Neural crest cell (in vitro differentiated cells): Measurements from ENCODE around the gene AIRE. TPM values are rescaled to one million over a fixed set of nuclear protein-coding genes. Genes with fewer than 3 reads are reported as not detected.

Experiments
- DNase-seq: peaks from one replicate; pipeline ENCODE4 v3.0.0; 2021; ENCODE audit warnings: low read depth, mixed read lengths, low spot score
- H3K27ac Mint-ChIP-seq: one replicate; pipeline ENCODE4 v1.8.0; 2021; ENCODE audit warnings: mild to moderate bottlenecking, mixed read lengths; ENCODE audit not compliant: unreplicated experiment
- H3K27me3 Mint-ChIP-seq: 2 replicates; pipeline ENCODE4 v1.8.0; 2021; ENCODE audit warnings: low read depth, mild to moderate bottlenecking, mixed read lengths
- H3K36me3 Mint-ChIP-seq: 2 replicates; pipeline ENCODE4 v1.8.0; 2021; ENCODE audit warnings: low read depth, mild to moderate bottlenecking, mixed read lengths
- H3K4me1 Mint-ChIP-seq: 2 replicates; pipeline ENCODE4 v1.8.0; 2021; ENCODE audit warnings: mixed read lengths
- H3K4me3 Mint-ChIP-seq: one replicate; pipeline ENCODE4 v1.8.0; 2021; ENCODE audit warnings: mild to moderate bottlenecking, mixed read lengths
- H3K9me3 Mint-ChIP-seq: 2 replicates; pipeline ENCODE4 v1.8.0; 2021; ENCODE audit warnings: mixed read lengths
- total RNA-seq: library from RNA; stranded (reverse); gene quantifications from 2 replicates; pipeline ENCODE4 v1.2.1, GENCODE V29; 2021
- TF ChIP-seq, protein P1 (sequence below): fragments of 200-600 bp; sonication (generic); conservative IDR thresholded peaks from 2 replicates; pipeline ENCODE4 v1.5.0; 2021; ENCODE audit warnings: antibody characterized with exemption, mild to moderate bottlenecking

Gene AIRE
- total RNA-seq, 1 donor from 2014 or later = not detected

DNA sequence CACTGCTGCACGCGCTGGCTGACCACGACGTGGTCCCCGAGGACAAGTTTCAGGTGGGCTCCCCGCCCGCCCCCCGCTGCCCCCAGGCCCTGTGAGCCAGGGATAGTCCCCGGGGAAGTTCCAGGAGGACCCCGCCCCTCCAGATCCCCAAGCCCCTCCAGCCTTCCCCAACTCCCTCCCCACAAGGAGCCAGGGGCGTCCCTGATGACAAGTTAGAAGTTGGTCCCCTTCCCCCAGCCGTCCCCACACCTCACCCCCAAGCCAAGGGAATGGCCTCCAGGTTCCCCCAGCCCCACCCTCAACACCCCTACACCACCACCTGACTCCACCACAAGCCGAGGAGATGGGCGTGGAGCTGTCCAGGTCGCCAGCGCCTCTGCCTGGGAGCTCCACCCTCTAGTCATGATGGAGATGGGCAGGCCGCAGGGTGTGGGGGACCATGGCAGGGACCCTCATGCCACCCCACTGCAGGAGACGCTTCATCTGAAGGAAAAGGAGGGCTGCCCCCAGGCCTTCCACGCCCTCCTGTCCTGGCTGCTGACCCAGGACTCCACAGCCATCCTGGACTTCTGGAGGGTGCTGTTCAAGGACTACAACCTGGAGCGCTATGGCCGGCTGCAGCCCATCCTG lies 525 bp downstream of the AIRE start:
- TF ChIP-seq, protein P1, sequence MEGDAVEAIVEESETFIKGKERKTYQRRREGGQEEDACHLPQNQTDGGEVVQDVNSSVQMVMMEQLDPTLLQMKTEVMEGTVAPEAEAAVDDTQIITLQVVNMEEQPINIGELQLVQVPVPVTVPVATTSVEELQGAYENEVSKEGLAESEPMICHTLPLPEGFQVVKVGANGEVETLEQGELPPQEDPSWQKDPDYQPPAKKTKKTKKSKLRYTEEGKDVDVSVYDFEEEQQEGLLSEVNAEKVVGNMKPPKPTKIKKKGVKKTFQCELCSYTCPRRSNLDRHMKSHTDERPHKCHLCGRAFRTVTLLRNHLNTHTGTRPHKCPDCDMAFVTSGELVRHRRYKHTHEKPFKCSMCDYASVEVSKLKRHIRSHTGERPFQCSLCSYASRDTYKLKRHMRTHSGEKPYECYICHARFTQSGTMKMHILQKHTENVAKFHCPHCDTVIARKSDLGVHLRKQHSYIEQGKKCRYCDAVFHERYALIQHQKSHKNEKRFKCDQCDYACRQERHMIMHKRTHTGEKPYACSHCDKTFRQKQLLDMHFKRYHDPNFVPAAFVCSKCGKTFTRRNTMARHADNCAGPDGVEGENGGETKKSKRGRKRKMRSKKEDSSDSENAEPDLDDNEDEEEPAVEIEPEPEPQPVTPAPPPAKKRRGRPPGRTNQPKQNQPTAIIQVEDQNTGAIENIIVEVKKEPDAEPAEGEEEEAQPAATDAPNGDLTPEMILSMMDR = no peak
- Mint-ChIP-seq H3K36me3 (no peaks in the 10 kb centered on the region), H3K4me3 (no peak overlapping the region), H3K27me3 (no peaks in the 10 kb centered on the region), H3K27ac (no peak overlapping the region), H3K4me1 (no peaks in the 10 kb centered on the region), H3K9me3 (no peaks in the 10 kb centered on the region)
- DNase-seq = no peak

DNA sequence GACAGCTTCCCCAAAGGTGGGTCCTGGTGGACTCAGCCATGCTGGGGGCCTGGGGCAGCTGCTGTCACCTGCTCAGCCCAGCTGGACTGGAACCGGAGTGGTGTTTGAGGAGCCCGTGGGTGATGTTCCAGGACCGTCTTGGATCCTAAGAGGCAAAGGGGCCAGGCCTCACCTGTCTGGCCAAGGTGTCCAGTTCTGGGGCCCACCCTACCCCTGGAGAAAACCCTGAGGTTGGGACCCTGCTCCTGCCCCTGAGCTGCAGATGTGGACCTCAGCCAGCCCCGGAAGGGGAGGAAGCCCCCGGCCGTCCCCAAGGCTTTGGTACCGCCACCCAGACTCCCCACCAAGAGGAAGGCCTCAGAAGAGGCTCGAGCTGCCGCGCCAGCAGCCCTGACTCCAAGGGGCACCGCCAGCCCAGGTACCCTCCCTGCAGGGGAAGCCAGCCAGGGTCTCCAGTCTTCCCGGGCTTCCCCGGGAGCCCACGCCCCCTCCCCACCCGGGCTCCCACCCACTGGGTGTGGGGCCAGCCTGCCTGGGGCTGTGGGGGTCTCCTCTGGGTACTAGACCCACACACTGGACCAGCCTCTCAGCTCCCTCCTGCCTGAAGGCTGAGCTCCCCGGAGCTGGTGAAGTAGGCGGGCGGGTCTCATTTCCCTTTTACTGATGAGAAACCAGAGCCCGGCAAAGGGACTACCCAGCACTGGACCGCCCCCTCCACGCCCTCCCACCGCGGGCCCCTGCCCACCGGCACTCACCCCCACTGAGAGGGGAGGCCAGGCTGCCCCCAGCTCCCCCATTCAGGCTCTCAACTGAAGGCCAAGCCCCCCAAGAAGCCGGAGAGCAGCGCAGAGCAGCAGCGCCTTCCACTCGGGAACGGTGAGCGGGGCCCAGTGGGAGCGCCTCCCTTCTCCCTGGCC lies 1.3 kb downstream of the AIRE start:
- DNase-seq = no peak
- TF ChIP-seq, protein P1 = no peak
- H3K27me3 Mint-ChIP-seq = no peaks in the 10 kb centered on the region

DNA sequence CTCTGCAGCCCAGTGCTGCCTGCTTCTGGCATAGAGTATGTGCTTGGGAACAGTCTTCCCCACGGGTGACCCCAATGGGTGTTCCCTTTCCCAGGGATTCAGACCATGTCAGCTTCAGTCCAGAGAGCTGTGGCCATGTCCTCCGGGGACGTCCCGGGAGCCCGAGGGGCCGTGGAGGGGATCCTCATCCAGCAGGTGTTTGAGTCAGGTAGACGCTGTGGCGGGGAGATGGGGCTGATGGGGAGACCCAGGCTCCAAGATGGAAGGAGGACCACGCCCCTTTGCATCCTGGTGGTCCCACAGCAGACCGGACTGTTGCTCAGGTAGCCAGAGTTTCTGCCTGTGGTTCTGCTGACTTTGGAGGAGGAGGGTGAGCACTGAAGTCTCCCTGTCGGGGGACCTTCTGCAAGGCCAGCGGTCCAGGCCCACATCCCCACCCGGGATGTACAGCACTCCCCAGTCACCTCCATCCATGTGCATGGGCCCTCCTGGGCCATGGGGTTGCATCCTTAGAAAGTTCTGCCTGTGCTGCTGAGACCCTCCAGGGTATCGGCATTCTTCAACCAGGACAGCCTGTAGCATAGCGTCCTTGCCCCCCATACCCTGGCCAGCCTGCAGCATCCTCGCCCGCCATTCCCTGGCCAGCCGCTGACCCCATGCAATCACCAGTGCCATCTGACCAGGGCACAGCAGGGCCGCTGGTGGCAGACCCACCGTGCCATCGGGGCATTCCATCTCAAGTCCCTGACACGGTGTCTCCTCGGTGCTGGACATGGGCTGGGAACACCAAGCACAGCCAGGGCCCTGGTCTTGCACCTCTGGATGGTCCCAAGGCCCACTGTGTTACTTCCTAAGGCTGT lies 2.8 kb downstream of the AIRE start:
- Mint-ChIP-seq H3K27ac (no peak overlapping the region), H3K9me3 (no peaks in the 10 kb centered on the region), H3K27me3 (no peaks in the 10 kb centered on the region), H3K36me3 (no peaks in the 10 kb centered on the region), H3K4me3 (no peak overlapping the region), H3K4me1 (no peaks in the 10 kb centered on the region)
- DNase-seq = no peak
- TF ChIP-seq, protein P1 = no peak

More for the DNA sequence above, 1.3 kb downstream of the AIRE start:
- Mint-ChIP-seq H3K36me3 (no peaks in the 10 kb centered on the region), H3K9me3 (no peaks in the 10 kb centered on the region), H3K27ac (no peak overlapping the region), H3K4me1 (no peaks in the 10 kb centered on the region), H3K4me3 (no peak overlapping the region)

DNA sequence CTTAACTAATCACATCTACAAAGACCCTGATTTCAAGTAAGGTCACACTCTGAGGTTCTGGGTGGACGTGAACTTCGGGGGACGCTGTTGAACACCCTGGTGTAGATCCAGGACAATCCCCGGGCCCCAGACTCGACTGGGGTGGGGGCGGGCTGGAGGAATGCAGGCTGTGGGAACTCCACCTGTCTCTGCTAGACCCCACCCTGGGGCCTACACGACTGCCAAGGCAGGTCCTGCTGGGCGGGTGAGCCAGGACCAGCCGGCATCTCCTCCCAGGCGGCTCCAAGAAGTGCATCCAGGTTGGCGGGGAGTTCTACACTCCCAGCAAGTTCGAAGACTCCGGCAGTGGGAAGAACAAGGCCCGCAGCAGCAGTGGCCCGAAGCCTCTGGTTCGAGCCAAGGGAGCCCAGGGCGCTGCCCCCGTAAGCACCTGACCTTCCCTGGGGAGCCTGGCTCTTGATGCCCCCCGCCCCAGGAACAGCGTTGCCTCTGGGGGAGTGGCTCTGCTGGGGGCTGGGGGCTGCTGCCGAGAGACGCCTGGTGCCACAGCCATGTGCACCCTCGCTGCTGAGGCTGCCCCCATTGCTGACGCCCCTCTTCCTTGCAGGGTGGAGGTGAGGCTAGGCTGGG lies 3.8 kb downstream of the AIRE start:
- DNase-seq = no peak
- H3K27ac Mint-ChIP-seq = no peak overlapping the region
- no peaks in the 10 kb centered on the region for H3K27me3 Mint-ChIP-seq
- H3K4me3 Mint-ChIP-seq = no peak overlapping the region
- H3K36me3 Mint-ChIP-seq = no peaks in the 10 kb centered on the region
- H3K9me3 Mint-ChIP-seq = no peaks in the 10 kb centered on the region
- TF ChIP-seq, protein P1 = no peak
- no peaks in the 10 kb centered on the region for H3K4me1 Mint-ChIP-seq
